ENCODE results near the gene CORO2B. TPM values are rescaled to one million over a fixed set of nuclear protein-coding genes. Genes with fewer than 3 reads are reported as not detected.

CORO2B gene
- total RNA-seq, 4 donors from 2014 or later: 4.7 to 18.8 (median 13.7) TPM

- DNase-seq (ENCODE audit: low spot score): peak; percentile 98
- ATAC-seq (ENCODE audit: low FRiP score): peak; percentile 30
- TF ChIP-seq CTCF (IDR thresholded peaks at IDR 0.05): peak in 2 of 3 donors; percentile 61 to 74
Measured at GRCh38 chr15:68550498-68551295, 28.1 kb upstream of the CORO2B start.

GRCh38 chr15:68551296-68551635 lies 27.5 kb upstream of the CORO2B start:
- ATAC-seq (ENCODE audit: low FRiP score) (no peak), DNase-seq (ENCODE audit: low spot score) (no peak)
- no peak for TF ChIP-seq CTCF (IDR thresholded peaks at IDR 0.05)

GRCh38 chr15:68552344-68552743 lies 26.4 kb upstream of the CORO2B start:
- no peak for ATAC-seq (ENCODE audit: low FRiP score)
- DNase-seq (ENCODE audit: low spot score): no peak
- no peak for TF ChIP-seq CTCF (IDR thresholded peaks at IDR 0.05)

- TF ChIP-seq CTCF (IDR thresholded peaks at IDR 0.05): no peak
Measured at GRCh38 chr15:68552773-68553172, 26.0 kb upstream of the CORO2B start.

GRCh38 chr15:68553314-68553993 lies 25.3 kb upstream of the CORO2B start:
- no peak for DNase-seq (ENCODE audit: low spot score)

More at GRCh38 chr15:68552773-68553172, 26.0 kb upstream of the CORO2B start:
- DNase-seq (ENCODE audit: low spot score) (no peak), ATAC-seq (ENCODE audit: low FRiP score) (no peak)

GRCh38 chr15:68553994-68554720 lies 24.6 kb upstream of the CORO2B start:
- DNase-seq (ENCODE audit: low spot score): peak; percentile 88
- no peak for ATAC-seq (ENCODE audit: low FRiP score)
- TF ChIP-seq CTCF (IDR thresholded peaks at IDR 0.05): peak in 2 of 3 donors; percentile 23 to 60

More at GRCh38 chr15:68553314-68553993, 25.3 kb upstream of the CORO2B start:
- ATAC-seq (ENCODE audit: low FRiP score): no peak
- no peak for TF ChIP-seq CTCF (IDR thresholded peaks at IDR 0.05)
